Ramos (cell line): Measurements from ENCODE around the gene RNMT.

ENCODE experiments used
- in situ Hi-C: fragments of 300-500 bp; cut with MboI; formaldehyde crosslinking; loops from one replicate; pipeline ENCODE4 v1.14.3; 2022; ENCODE audit warnings: low sequenced_read_pairs; ENCODE audit not compliant: unreplicated experiment

RNMT gene

DNA sequence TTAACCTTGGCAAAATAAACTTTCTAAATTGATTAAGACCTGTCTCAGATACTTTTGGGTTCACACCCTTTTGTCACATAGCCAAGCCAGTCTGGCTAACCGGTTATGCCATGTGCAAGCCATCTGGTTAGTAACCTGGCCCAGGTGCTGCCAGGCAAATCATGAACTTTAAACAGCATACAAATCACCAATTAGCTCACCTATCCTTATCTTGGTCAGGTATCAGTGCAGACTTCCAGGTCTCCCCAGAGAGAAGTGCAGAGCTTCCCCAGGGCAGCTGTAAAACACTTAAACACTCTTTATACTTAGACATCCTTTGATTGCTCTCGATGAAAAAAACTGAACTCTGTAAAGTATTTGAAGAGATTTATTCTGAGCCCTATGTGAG is 82.6 kb downstream of the RNMT start:
- in situ Hi-C loops, result no loop called here

DNA sequence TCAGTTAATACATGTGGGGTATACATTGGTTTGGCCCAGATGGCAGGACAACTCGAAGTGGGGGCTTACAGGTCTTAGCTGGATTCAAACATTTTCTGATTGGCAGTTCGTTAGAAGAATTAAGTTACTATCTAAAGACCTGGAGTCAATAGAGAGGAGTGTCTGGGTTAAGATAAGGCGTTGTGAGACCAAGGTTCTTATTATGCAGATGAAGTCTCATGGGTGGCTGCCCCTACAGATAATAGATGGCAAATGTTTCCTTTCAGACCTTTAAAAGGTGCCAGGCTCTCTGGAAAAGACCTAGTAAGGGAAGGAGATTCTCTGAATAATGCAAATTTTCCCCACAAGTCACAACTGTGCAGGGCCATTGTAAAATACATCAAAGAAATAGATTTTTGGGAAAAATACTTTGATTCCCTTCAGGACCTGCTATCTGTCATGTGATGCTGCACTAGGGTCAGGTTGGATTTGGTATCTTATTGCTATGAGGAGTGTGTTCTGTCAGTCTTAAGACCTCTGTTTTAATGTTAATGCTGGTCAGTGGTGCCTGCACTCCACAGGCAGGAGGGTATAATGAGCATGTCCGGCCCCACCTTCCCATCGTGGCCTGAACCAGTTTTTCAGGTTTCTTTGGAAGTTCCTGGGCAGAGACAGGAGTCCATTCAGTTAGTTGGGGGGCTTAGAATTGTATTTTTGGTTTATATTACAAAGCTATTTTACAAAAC is 83.2 kb downstream of the RNMT start:
- in situ Hi-C loops, result no loop called here

DNA sequence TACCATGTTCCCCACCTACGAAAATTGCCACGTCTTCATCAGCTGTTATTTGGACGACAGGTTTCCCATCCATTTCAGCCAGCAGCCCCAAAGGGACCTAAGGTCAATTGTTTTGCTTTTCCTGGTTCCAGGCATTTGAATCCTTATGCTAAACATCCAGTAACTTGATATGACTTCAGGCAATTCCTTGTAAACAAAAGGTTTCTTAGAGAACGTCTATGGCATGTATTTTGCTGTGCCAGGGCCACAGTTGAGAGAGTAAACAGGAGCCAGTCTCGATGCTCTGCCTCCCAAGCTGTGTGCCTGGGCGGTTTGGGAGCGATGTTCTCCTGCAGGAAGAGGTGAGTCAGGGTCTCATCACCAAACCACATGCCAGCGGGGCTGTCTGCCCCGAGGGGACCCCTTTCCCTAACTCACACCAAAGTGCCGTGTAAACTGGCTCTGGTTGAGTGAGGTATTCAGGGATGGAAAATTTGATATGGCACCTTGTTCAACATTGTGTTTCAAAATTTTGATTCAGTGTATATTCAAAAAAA is 84.5 kb downstream of the RNMT start:
- in situ Hi-C loops, result no loop called here

DNA sequence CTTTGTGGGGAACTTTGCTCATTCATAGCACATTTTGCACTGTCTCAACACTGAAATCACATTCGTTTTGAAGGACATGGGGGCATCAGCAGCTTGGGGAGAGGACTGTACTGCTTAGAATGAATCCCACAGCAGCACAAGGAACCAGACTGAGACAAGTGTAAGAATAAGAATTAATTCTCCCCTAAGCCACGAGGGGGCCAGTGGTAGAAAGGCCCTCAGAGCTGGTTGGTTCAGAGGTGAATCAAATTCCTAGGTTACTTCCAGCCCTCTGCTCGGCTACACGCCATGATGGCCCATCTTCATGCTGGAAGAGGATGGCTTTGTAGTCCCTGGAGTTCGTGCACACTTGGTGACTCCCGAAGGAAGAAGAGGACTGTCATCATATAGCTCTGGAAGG is 85.5 kb downstream of the RNMT start:
- in situ Hi-C loops, result no loop called here

DNA sequence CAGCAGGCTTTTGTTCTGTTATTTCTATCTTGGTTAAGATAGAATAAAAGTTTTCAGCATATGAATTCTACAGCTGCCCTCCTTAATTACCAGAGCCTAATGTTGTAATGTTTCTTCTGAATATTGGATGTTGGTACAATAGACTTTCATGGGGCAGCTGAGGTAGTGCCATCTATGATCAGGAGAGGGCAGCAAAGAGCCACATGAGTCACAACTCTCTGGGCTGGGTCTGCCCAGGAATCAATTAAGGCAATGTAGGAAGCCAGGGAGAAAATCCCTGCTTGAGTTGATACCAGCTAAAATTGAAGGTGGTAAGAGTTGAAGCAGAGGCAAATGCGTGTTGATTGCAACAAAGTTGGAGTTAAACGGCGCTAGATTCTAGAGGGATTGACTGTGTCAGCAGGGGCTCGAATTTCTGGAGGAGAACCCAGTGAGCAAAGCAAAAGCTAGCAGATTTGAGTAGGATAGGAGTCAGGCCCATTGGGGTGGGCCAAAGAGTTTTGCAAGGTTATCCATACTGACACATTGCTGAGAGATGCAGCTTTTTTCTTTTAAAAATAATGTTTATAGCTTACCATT is 86.9 kb downstream of the RNMT start:
- in situ Hi-C loops, result no loop called here
